HL-60 (cell line): ENCODE measurements around the gene TICAM2.

Experiments
- CTCF ChIP-seq: IDR thresholded peaks from one replicate; pipeline ENCODE4 v1.5.1; 2011; ENCODE audit warnings: low read length, control low read depth, inconsistent platforms; ENCODE audit not compliant: insufficient read depth
- GABPA ChIP-seq: IDR thresholded peaks from 2 replicates; pipeline ENCODE4 v1.6.1; 2012; ENCODE audit warnings: low read depth
- POLR2AphosphoS5 ChIP-seq: IDR thresholded peaks from 2 replicates; pipeline ENCODE4 v1.6.1; 2012; ENCODE audit warnings: low read depth
- REST ChIP-seq: IDR thresholded peaks from 2 replicates; pipeline ENCODE4 v1.6.1; 2012; ENCODE audit warnings: low read depth; ENCODE audit not compliant: insufficient replicate concordance
- SPI1 ChIP-seq: IDR thresholded peaks from 2 replicates; pipeline ENCODE4 v1.6.1; 2012; ENCODE audit warnings: low read depth, mild to moderate bottlenecking, borderline replicate concordance

- TF ChIP-seq CTCF (no peak), GABPA (no peak), REST (no peak), POLR2AphosphoS5 (no peak), SPI1 (no peak)
Measured at GRCh38 chr5:115532517-115532916, 69.8 kb downstream of the TICAM2 start.
